GM12891 (cell line): ENCODE measurements around the gene HRK.

Source experiments
- DNase-seq: peaks from one replicate; pipeline ENCODE4 v3.0.0; 2011; ENCODE audit warnings: low spot score; ENCODE audit not compliant: insufficient read length
- FAIRE-seq: peaks from 2 replicates; lab custom pipeline; 2011; peaks lifted over from hg19 to GRCh38; lab: Jason Lieb, UNC
- PAX5 ChIP-seq: IDR thresholded peaks from 2 replicates; pipeline ENCODE4 v1.6.1; 2011; ENCODE audit warnings: low read length, moderate library complexity, mild to moderate bottlenecking; ENCODE audit not compliant: insufficient read depth, severe bottlenecking
- POLR2A ChIP-seq: IDR thresholded peaks from 2 replicates; pipeline ENCODE4 v1.6.1; 2011; ENCODE audit warnings: low read depth, low read length, control low read depth
- POLR2AphosphoS5 ChIP-seq: IDR thresholded peaks from 2 replicates; pipeline ENCODE4 v1.6.1; 2011; ENCODE audit warnings: low read depth, low read length, control low read depth
- POU2F2 ChIP-seq: IDR thresholded peaks from 2 replicates; pipeline ENCODE4 v1.6.1; 2011; ENCODE audit warnings: low read depth, mild to moderate bottlenecking, control low read depth, low read length, moderate library complexity
- SPI1 ChIP-seq: IDR thresholded peaks from 2 replicates; pipeline ENCODE4 v1.6.1; 2011; ENCODE audit warnings: low read depth, low read length, control low read depth
- TAF1 ChIP-seq: IDR thresholded peaks from 2 replicates; pipeline ENCODE4 v1.6.1; 2011; ENCODE audit warnings: low read depth, low read length, control low read depth

HRK gene

GRCh38 chr12:116919706-116920485 lies 38.7 kb upstream of the HRK start:
- DNase-seq = no peak
- no peak for FAIRE-seq
- TF ChIP-seq SPI1 (no peak), TAF1 (no peak), POU2F2 (no peak), POLR2AphosphoS5 (no peak), POLR2A (no peak), PAX5 (no peak)

GRCh38 chr12:116919247-116919661 lies 38.0 kb upstream of the HRK start:
- peak; percentile 72 for FAIRE-seq
- no peak for DNase-seq
- TF ChIP-seq SPI1 = no peak
- TF ChIP-seq PAX5 = no peak
- TF ChIP-seq TAF1 = no peak
- no peak for TF ChIP-seq POU2F2
- no peak for TF ChIP-seq POLR2A
- TF ChIP-seq POLR2AphosphoS5 = no peak

DNA sequence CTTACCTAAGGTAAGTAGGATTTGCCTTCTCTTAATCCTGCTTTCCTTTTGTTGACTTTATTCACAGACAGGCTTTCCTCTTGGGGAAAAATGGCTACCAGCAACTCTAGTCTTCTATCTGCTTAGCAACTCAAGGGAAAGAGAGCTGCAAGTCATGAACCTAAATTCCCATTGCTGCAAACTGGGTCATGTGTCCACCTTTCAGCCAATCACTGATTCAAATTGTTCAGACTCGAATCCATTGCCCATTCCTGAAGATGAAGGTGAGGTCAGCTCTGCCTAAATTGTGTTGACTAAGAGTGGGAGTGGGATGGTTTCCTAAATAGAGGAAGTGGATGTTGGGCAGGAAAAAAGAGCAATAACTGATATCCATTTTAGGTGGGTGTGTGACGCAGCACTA lies 37.2 kb upstream of the HRK start:
- DNase-seq (no peak), FAIRE-seq (no peak)
- TF ChIP-seq POLR2AphosphoS5 (no peak), PAX5 (no peak), SPI1 (peak; percentile 54)

- FAIRE-seq (no peak), DNase-seq (no peak)
- TF ChIP-seq PAX5 (no peak), TAF1 (no peak), POLR2A (no peak), POLR2AphosphoS5 (no peak), POU2F2 (no peak), SPI1 (no peak)
Observed at GRCh38 chr12:116916714-116917114, 35.5 kb upstream of the HRK start.

GRCh38 chr12:116916122-116916521 lies 34.9 kb upstream of the HRK start:
- TF ChIP-seq POU2F2 (no peak), PAX5 (no peak), POLR2A (no peak), TAF1 (no peak), SPI1 (no peak), POLR2AphosphoS5 (no peak)
- DNase-seq (no peak), FAIRE-seq (no peak)

DNA sequence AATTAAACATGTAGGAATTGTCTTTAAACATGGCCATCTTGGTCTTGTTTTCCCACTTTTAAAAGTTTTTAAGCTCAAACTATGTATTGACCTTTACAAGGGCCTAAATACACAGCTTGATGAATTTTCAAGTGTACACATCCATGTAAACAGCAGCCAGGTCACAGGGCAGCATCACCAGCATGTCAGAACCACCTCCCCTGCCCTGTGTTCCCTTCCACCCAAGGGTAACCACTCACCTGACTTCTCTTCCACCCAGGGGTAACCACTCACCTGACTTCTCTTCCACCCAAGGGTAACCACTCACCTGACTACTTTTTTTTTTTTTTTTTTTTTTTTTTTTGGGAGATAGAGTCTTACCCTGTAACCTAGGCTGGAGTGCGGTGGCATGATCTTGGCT lies 34.1 kb upstream of the HRK start:
- FAIRE-seq (no peak), DNase-seq (no peak)
- TF ChIP-seq POU2F2 = no peak
- no peak for TF ChIP-seq POLR2A
- no peak for TF ChIP-seq PAX5
- TF ChIP-seq SPI1 = no peak
- TF ChIP-seq TAF1 = no peak
- TF ChIP-seq POLR2AphosphoS5 = no peak

DNA sequence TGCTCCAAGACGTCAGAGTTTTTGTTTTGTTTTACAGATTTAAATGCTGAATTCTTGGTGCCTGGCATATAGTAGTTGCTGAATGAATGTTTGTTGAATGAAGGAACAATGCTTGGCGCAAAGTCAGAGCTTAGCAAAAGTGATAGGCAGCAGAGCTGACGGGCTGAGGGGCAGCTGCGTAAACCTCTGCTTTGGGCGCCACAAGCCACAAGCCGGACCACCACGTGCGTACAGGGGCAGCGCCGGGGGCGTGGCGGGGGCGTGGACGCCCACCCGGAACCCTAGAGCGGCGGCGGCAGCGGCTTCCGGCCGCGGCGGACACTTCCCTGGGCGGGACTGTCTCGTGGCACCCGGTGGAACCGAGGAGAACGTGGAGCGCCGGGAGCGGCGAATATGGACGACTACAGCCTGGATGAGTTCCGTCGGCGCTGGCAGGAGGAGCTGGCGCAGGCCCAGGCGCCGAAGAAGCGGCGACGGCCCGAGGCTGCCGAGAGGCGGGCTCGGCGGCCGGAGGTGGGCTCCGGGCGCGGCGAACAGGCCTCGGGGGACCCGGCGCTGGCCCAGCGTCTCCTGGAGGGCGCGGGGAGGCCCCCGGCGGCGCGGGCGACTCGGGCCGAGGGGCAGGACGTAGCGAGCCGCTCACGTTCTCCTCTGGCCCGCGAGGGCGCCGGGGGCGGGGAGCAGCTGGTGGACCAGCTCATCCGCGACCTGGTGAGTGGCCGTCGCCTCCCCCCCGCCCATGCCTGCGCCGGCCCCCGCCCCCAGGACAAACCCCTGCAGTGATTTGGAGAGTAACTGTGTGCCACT lies 29.6 kb upstream of the HRK start, which contains the start of gene FBXW8:
FBXW8 (plus strand) TSS at position 306 of the 807 bp plus-strand sequence; CDS start at position 394, 88 bp downstream.
- peak; percentile 70 for DNase-seq
- TF ChIP-seq PAX5 = no peak
- no peak for TF ChIP-seq SPI1
- TF ChIP-seq POLR2AphosphoS5 = no peak
- peak; percentile 46; the same call in 1 of the 2 replicates for TF ChIP-seq TAF1
- TF ChIP-seq POU2F2 = no peak
- 0 out of 2 replicates have a peak, but pooled peaks have one; percentile 16 for TF ChIP-seq POLR2A
- peak; percentile 85 for FAIRE-seq

GRCh38 chr12:116910280-116910644 lies 29.0 kb upstream of the HRK start:
- FAIRE-seq (no peak), DNase-seq (no peak)
- TF ChIP-seq TAF1 = no peak
- TF ChIP-seq POU2F2 = no peak
- TF ChIP-seq PAX5 = no peak
- no peak for TF ChIP-seq SPI1

- DNase-seq = no peak
- FAIRE-seq = no peak
- TF ChIP-seq PAX5 (no peak), POLR2A (no peak), TAF1 (no peak), POLR2AphosphoS5 (no peak), SPI1 (no peak), POU2F2 (no peak)
Observed at GRCh38 chr12:116906285-116906684, 25.0 kb upstream of the HRK start.
